Tibial nerve (tissue), 4 donors: ENCODE results near the gene LAGE3. TPM values are rescaled to one million over a fixed set of nuclear protein-coding genes. Genes with fewer than 3 reads are reported as not detected.

ENCODE experiments used
- DNase-seq, 2 donors: peaks; one replicate each; pipeline ENCODE4 v3.0.0-alpha.2; 2019; ENCODE audit warnings: low spot score in 2 of 2
- H3K27ac ChIP-seq, 4 donors: fragments of 200-600 bp; sonication (generic) in 3 of 4; one replicate each; pipeline ENCODE4 v1.5.1; 2017 to 2019; ENCODE audit warnings: mild to moderate bottlenecking in 1 of 4
- H3K27me3 ChIP-seq, 2 donors: fragments of 200-600 bp; sonication (generic) in 1 of 2; one replicate each; pipeline versions ENCODE4 v1.5.1 to v1.6.0; 2017 to 2019
- H3K36me3 ChIP-seq, 3 donors: fragments of 200-600 bp; sonication (generic); one replicate each; pipeline ENCODE4 v1.5.1; 2018 to 2019
- H3K4me1 ChIP-seq, 4 donors: fragments of 200-600 bp; sonication (generic) in 3 of 4; one replicate each; pipeline ENCODE4 v1.5.1; 2017 to 2019
- H3K4me3 ChIP-seq, 4 donors: fragments of 200-600 bp; sonication (generic) in 3 of 4; one replicate each; pipeline ENCODE4 v1.5.1; 2017 to 2019; ENCODE audit warnings: mild to moderate bottlenecking in 1 of 4, moderate library complexity in 1 of 4
- H3K9me3 ChIP-seq, 4 donors: fragments of 200-600 bp; sonication (generic) in 3 of 4; one replicate each; pipeline ENCODE4 v1.5.1; 2017 to 2019
- EP300 ChIP-seq, 2 donors: sonication (generic); formaldehyde crosslinking; IDR thresholded peaks; one replicate each; pipeline ENCODE4 v1.6.1; 2017; ENCODE audit warnings: antibody characterized with exemption in 2 of 2, mild to moderate bottlenecking in 1 of 2
- POLR2A ChIP-seq, 2 donors: fragments of 450-650 bp; IDR thresholded peaks; one replicate each; pipeline ENCODE4 v1.6.1; 2017; ENCODE audit warnings: antibody characterized with exemption in 2 of 2, mild to moderate bottlenecking in 2 of 2, moderate library complexity in 2 of 2
- WGBS, 2 donors: methylation state at CpG; one replicate each; pipeline ENCODE4 v1.1.5; 2018; 5-methylcytosine and 5-hydroxymethylcytosine counted together
- total RNA-seq, 4 donors: library from RNA; depleted of rRNA; stranded (reverse); fragments of >200 nt; gene quantifications; one replicate each; pipeline ENCODE4 v1.1.0, GENCODE V29; 2016
- TF ChIP-seq, protein P1 (sequence below), 5 experiments: fragments of 200-600 bp in 3 of 5; fragments of 450-650 bp in 2 of 5; sonication (generic) in 3 of 5; IDR thresholded peaks; one replicate each; pipeline ENCODE4 v1.5.1; 2016 to 2019; ENCODE audit warnings: antibody characterized with exemption in 5 of 5, mild to moderate bottlenecking in 3 of 5, moderate library complexity in 2 of 5

LAGE3 gene
- total RNA-seq, 4 donors from 2014 or later = 18.8 to 46.5 (median 35.0) TPM

DNA sequence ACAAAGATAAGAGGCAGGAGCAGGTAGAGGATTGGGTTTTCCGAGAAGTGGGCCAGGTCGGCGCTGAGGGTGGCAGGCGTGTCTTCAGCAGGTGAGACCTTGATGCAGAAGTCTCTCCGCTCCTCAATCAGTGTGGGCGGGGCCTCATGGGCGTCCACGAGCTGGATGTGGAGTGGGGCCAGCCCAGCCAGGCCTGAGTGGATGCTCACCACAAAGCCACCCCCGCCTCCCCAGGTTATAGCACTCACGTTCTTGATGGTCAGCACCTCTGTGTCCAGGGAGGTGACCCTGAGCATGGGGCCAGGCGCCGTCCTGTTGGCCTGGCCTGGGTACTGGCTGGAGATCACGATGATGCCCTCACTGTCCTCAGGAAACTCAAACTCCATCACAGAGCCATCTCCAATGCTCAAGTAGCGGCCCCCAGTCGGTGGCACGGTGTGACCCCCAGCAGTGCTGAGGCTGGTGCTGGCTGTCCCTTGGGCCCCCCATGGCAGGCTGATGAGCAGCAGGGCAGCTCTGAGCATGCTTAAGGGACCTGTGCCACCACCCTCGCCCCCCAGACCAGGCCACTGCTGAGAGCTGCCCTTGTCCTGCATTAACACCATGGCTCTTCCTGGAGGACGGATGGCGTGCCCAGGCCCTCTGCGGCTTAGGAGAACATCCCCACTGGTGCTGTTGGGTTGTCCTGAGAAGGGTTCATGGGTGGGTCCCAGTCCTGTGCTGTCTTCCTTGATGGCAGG, 9.4 kb upstream of the LAGE3 start:
- WGBS, 2 donors = 90% methylated on average over 15 of the region's 20 CpGs; no CpG with 5 or more reads in 1 of the 2 donors
- Histone ChIP-seq H3K9me3 (no peaks in the 10 kb centered on the region), H3K4me1 (peaks cover 0 to 40% (median 8%) of the 10 kb centered on the region in 4 donors), H3K27me3 (no peaks in the 10 kb centered on the region), H3K36me3 (peaks cover 0 to 26% (median 0%) of the 10 kb centered on the region in 3 donors), H3K4me3 (no peak overlapping the region), H3K27ac (no peak overlapping the region)
- no peak for TF ChIP-seq POLR2A (IDR thresholded peaks at IDR 0.05)
- TF ChIP-seq EP300 (IDR thresholded peaks at IDR 0.05) = no peak
- TF ChIP-seq, protein P1, sequence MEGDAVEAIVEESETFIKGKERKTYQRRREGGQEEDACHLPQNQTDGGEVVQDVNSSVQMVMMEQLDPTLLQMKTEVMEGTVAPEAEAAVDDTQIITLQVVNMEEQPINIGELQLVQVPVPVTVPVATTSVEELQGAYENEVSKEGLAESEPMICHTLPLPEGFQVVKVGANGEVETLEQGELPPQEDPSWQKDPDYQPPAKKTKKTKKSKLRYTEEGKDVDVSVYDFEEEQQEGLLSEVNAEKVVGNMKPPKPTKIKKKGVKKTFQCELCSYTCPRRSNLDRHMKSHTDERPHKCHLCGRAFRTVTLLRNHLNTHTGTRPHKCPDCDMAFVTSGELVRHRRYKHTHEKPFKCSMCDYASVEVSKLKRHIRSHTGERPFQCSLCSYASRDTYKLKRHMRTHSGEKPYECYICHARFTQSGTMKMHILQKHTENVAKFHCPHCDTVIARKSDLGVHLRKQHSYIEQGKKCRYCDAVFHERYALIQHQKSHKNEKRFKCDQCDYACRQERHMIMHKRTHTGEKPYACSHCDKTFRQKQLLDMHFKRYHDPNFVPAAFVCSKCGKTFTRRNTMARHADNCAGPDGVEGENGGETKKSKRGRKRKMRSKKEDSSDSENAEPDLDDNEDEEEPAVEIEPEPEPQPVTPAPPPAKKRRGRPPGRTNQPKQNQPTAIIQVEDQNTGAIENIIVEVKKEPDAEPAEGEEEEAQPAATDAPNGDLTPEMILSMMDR (IDR thresholded peaks at IDR 0.05) = no peak
- DNase-seq = no peak

DNA sequence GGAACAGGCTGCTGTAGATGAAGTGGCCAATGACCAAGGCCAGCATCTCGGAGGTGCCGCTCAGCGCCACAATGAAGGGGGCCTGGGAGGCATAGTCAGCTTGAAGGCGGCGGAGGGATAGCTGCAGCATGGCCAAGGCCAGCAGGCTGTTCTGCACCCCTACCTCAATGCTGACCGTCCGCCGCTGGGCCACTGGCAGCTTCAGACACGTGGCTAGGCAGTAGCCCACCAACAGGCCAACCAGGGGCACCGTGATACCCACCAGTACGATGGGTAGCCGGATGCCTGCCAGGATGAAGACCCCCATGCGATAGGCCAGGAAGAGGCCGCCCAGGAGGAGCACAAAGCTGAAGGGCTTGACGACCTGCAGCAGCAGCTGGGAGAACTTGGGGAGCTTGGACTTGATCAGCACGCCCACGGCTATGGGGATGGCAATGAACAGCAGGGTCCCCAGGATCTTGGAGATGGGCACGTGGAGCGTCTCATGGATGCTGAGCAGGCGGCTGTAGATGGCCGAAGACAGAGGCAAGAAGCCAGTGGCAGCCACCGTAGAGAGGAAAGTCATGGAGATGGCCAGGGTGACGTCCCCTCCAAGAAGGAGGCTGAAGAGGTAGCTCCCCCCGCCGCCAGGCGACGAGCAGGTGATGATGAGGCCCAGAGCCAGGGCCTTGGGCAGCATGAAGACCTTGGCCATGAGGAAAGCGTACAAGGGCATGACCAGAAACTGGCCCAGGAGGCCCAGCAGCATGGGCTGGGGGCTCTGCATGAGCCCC, 8.6 kb upstream of the LAGE3 start:
- peaks cover 0 to 40% (median 8%) of the 10 kb centered on the region in 4 donors for H3K4me1 ChIP-seq
- peak overlapping the region in 2 of 4 donors; percentile 81 to 90 for H3K27ac ChIP-seq
- WGBS, 2 donors = 90% methylated on average over 19 to 28 of the region's 28 CpGs
- peaks cover 0 to 26% (median 0%) of the 10 kb centered on the region in 3 donors for H3K36me3 ChIP-seq
- TF ChIP-seq EP300 (IDR thresholded peaks at IDR 0.05) (no peak), POLR2A (IDR thresholded peaks at IDR 0.05) (no peak)
- TF ChIP-seq, protein P1 (IDR thresholded peaks at IDR 0.05) = no peak
- DNase-seq = no peak
- H3K27me3 ChIP-seq = no peaks in the 10 kb centered on the region
- H3K9me3 ChIP-seq = no peaks in the 10 kb centered on the region
- H3K4me3 ChIP-seq = no peak overlapping the region

DNA sequence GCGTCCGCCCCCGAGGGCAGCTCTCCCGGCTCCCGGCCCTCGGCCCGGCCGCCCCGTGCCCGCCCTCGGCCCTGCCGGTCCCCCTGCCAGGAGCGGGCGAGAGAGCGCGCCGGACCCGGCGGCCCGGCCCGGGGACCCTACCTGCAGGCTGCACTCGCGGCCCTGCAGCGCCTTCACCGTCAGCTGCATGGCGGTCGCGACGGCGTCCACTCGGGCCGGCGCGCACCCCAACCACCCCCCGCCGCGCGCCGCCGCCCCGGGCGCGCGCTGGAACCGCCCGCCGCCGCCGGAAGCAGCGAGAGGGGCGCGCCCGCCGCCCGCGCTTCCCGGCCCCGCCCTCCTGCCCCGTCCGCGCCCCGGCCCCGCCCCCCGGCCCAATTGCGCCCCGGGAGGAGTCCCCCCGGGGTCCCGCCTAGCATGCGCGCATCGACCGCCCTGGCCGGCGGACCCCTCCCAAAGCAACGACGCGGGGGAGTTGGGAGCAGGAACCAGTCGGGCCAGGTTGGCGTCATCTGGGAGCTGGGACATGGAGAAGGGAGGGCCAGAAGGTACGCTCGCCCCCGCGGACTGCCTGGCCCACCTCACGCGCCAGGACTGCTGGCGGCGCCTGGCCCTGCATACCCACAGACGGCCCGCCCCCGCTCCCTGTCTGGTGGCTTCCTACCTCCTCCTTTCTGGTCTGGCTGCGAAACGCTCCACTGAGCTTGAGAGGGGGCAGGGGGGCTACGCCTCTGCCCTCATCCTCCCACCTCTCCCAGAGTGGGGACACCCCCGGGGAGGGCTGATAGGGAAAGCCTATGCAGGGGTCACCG, 7.5 kb upstream of the LAGE3 start, which contains the start of gene UBL4A:
Gene UBL4A, minus strand, starts transcription at position 220 of the 812 bp plus-strand sequence. Its CDS starts 31 bp downstream, at position 189.
- Histone ChIP-seq H3K9me3 (no peaks in the 10 kb centered on the region), H3K27me3 (no peaks in the 10 kb centered on the region), H3K4me1 (peaks cover 0 to 40% (median 8%) of the 10 kb centered on the region in 4 donors), H3K27ac (peak within 1 kb of the TSS; percentile 73 to 90 (median 85)), H3K4me3 (peak within 1 kb of the TSS; percentile 46 to 76 (median 58)), H3K36me3 (peaks cover 0 to 26% (median 0%) of the 10 kb centered on the region in 3 donors)
- WGBS, 2 donors = 17 to 68% methylated on average over 1 to 27 of the region's 95 CpGs
- TF ChIP-seq POLR2A (IDR thresholded peaks at IDR 0.05) (peak in 1 of 2 donors; percentile 55), EP300 (IDR thresholded peaks at IDR 0.05) (peak in 1 of 2 donors; percentile 6)
- TF ChIP-seq, protein P1 (IDR thresholded peaks at IDR 0.05) = no peak
- no peak for DNase-seq

DNA sequence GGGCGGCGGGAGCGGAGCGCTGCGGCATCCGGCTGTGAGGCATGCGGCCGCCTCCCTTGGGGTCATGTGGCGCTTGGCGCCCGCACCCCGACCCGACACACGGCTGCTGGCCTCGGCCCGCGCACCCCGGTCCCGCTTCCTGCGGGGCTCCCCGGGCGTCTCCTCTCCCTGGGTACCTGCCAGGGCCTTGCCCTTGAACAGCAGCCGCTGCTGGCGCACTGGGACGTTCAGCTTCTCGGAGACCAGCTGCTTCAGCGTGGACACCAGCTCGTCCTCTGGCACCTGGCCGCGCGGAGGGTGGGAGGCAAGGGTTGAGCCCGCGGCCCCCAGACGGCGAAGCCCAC, 6.9 kb upstream of the LAGE3 start:
- H3K36me3 ChIP-seq = peaks cover 0 to 26% (median 0%) of the 10 kb centered on the region in 3 donors
- peak in 1 of 2 donors; percentile 24 for DNase-seq

More for the DNA sequence above, 6.9 kb upstream of the LAGE3 start:
- Histone ChIP-seq H3K27ac (peak overlapping the region; percentile 67 to 90 (median 76)), H3K4me3 (peak overlapping the region; percentile 46 to 76 (median 58)), H3K4me1 (peaks cover 0 to 40% (median 8%) of the 10 kb centered on the region in 4 donors), H3K27me3 (no peaks in the 10 kb centered on the region), H3K9me3 (no peaks in the 10 kb centered on the region)
- TF ChIP-seq EP300 (IDR thresholded peaks at IDR 0.05) (no peak), POLR2A (IDR thresholded peaks at IDR 0.05) (no peak)
- TF ChIP-seq, protein P1 (IDR thresholded peaks at IDR 0.05) = no peak
- WGBS, 2 donors = 65% methylated on average over 8 of the region's 35 CpGs; no CpG with 5 or more reads in 1 of the 2 donors
